Glutamatergic neuron (in vitro differentiated cells): ENCODE measurements around the gene CELF2. TPM values are rescaled to one million over a fixed set of nuclear protein-coding genes. Genes with fewer than 3 reads are reported as not detected.
"Not testable (repeated sequence)": the region's sequence is repeated elsewhere in the genome, so short reads cannot be mapped to it uniquely, and the experiment has no call there.

Experiments used
- DNase-seq: peaks from one replicate; pipeline ENCODE4 v3.0.0; 2022
- H3K27ac Mint-ChIP-seq: one replicate; pipeline ENCODE4 v1.8.0; 2020; ENCODE audit warnings: mild to moderate bottlenecking, mixed read lengths, inconsistent platforms; ENCODE audit not compliant: unreplicated experiment
- H3K27me3 Mint-ChIP-seq: one replicate; pipeline ENCODE4 v1.8.0; 2020; ENCODE audit warnings: mild to moderate bottlenecking, moderate library complexity, mixed read lengths, inconsistent platforms; ENCODE audit not compliant: unreplicated experiment
- H3K36me3 Mint-ChIP-seq: one replicate; pipeline ENCODE4 v1.8.0; 2020; ENCODE audit warnings: mild to moderate bottlenecking, mixed read lengths, inconsistent platforms; ENCODE audit not compliant: unreplicated experiment
- H3K4me1 Mint-ChIP-seq: one replicate; pipeline ENCODE4 v1.8.0; 2020; ENCODE audit warnings: mild to moderate bottlenecking, low read depth, mixed read lengths, inconsistent platforms; ENCODE audit not compliant: unreplicated experiment
- H3K4me3 Mint-ChIP-seq: one replicate; pipeline ENCODE4 v1.8.0; 2020; ENCODE audit warnings: mild to moderate bottlenecking, mixed read lengths, inconsistent platforms; ENCODE audit not compliant: unreplicated experiment
- H3K9me3 Mint-ChIP-seq: one replicate; pipeline ENCODE4 v1.8.0; 2020; ENCODE audit warnings: mild to moderate bottlenecking, moderate library complexity, mixed read lengths, inconsistent platforms; ENCODE audit not compliant: unreplicated experiment
- CTCF ChIP-seq: fragments of 200-600 bp; sonication (generic); IDR thresholded peaks from one replicate; pipeline ENCODE4 v1.5.0; 2021; ENCODE audit not compliant: partially characterized antibody, unreplicated experiment
- total RNA-seq: library from RNA; stranded (reverse); fragmentation: NEBNext Ultra II Directional; extraction: Animal tissue kit (Norgen Biotek cat#: 25700); gene quantifications from one replicate; pipeline ENCODE4 v1.2.1, GENCODE V29; 2021; ENCODE audit not compliant: unreplicated experiment

Gene CELF2
- total RNA-seq, 1 donor from 2014 or later = 47.4 TPM

- TF ChIP-seq CTCF = no peak
- DNase-seq = no peak
- peaks cover 6% of the 10 kb centered on the region for H3K9me3 Mint-ChIP-seq
- H3K4me1 Mint-ChIP-seq = no peaks in the 10 kb centered on the region
- peaks cover 22% of the 10 kb centered on the region for H3K36me3 Mint-ChIP-seq
- no peaks in the 10 kb centered on the region for H3K27me3 Mint-ChIP-seq
- no peak overlapping the region for H3K4me3 Mint-ChIP-seq
- no peak overlapping the region for H3K27ac Mint-ChIP-seq
These were observed 23.3 kb upstream of the CELF2 start for GRCh38 chr10:10994360-10994759.

DNA sequence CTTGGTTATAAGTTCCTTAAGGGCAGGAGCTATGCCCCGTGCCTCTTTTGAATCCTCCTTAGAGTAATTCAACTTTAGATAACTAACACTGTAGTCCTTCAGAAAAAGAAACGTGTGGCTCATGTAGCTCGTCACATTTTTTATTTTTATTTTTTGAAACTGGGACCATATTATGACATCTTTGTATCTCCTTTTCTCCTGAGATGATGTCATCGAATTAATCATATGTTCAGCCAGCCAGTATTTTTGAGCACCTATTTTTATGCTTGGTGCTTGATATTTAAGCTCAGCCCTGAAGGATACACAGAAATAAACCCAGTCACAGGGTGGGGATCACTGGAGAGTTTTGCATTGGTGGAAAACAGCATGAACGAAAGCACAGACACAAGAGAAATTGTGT, 22.6 kb upstream of the CELF2 start:
- DNase-seq = no peak
- no peaks in the 10 kb centered on the region for H3K4me1 Mint-ChIP-seq
- no peak overlapping the region for H3K4me3 Mint-ChIP-seq
- H3K36me3 Mint-ChIP-seq = peaks cover 22% of the 10 kb centered on the region
- no peaks in the 10 kb centered on the region for H3K27me3 Mint-ChIP-seq
- no peak for TF ChIP-seq CTCF
- peaks cover 6% of the 10 kb centered on the region for H3K9me3 Mint-ChIP-seq
- H3K27ac Mint-ChIP-seq = no peak overlapping the region

GRCh38 chr10:10996966-10997620, 20.6 kb upstream of the CELF2 start:
- no peak for TF ChIP-seq CTCF
- H3K4me1 Mint-ChIP-seq = no peaks in the 10 kb centered on the region
- peaks cover 6% of the 10 kb centered on the region for H3K9me3 Mint-ChIP-seq
- no peak overlapping the region for H3K4me3 Mint-ChIP-seq
- no peaks in the 10 kb centered on the region for H3K27me3 Mint-ChIP-seq
- peaks cover 22% of the 10 kb centered on the region for H3K36me3 Mint-ChIP-seq
- no peak for DNase-seq
- H3K27ac Mint-ChIP-seq = no peak overlapping the region

- peaks cover 11% of the 10 kb centered on the region for H3K36me3 Mint-ChIP-seq
- not testable (repeated sequence) for DNase-seq, H3K27ac Mint-ChIP-seq, H3K4me1 Mint-ChIP-seq, H3K27me3 Mint-ChIP-seq, H3K9me3 Mint-ChIP-seq, H3K4me3 Mint-ChIP-seq
These were observed 18.2 kb upstream of the CELF2 start for GRCh38 chr10:10999501-10999900.

GRCh38 chr10:11002485-11002884, 15.2 kb upstream of the CELF2 start:
- H3K4me1 Mint-ChIP-seq = peaks cover 3% of the 10 kb centered on the region
- no peak for DNase-seq
- no peak for TF ChIP-seq CTCF
- no peak overlapping the region for H3K4me3 Mint-ChIP-seq
- H3K27me3 Mint-ChIP-seq = peaks cover 2% of the 10 kb centered on the region
- H3K36me3 Mint-ChIP-seq = peaks cover 5% of the 10 kb centered on the region
- H3K27ac Mint-ChIP-seq = no peak overlapping the region
- peaks cover 6% of the 10 kb centered on the region for H3K9me3 Mint-ChIP-seq

DNA sequence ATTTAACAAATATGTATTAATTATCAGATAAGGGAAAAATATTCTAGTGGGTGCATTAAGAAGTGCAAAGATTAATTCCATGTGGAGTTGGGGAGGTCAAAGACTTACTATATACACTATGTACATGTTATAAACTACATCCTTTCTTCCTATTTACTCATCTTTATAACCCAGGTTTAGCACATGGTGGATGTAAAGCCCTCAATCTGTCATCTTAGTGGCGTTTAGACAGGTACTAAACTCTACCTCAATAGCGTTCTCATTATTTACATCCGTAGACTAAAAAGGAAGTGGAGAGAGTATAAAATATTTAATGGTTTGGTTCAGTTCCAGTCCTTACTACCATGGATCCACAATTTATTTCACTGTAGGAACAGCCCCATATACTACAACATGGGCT, 14.8 kb upstream of the CELF2 start:
- Mint-ChIP-seq H3K27ac (no peak overlapping the region), H3K4me3 (no peak overlapping the region), H3K4me1 (peaks cover 3% of the 10 kb centered on the region), H3K27me3 (peaks cover 2% of the 10 kb centered on the region), H3K36me3 (peaks cover under 1% of the 10 kb centered on the region), H3K9me3 (peaks cover 2% of the 10 kb centered on the region)
- DNase-seq = no peak
- TF ChIP-seq CTCF = no peak
